PC-9 (cell line): ENCODE measurements around the gene TATDN2.

ENCODE experiments used
- EZH2 ChIP-seq: fragments of 200-600 bp; sonication (generic); IDR thresholded peaks from 2 replicates; pipeline ENCODE4 v1.8.0; 2017; ENCODE audit warnings: antibody characterized with exemption, low read depth
- TF ChIP-seq, protein P1 (sequence below): fragments of 200-600 bp; sonication (generic); conservative IDR thresholded peaks from 2 replicates; pipeline ENCODE4 v1.6.1; 2017; ENCODE audit warnings: mixed run types, antibody characterized with exemption, mild to moderate bottlenecking, moderate library complexity

DNA sequence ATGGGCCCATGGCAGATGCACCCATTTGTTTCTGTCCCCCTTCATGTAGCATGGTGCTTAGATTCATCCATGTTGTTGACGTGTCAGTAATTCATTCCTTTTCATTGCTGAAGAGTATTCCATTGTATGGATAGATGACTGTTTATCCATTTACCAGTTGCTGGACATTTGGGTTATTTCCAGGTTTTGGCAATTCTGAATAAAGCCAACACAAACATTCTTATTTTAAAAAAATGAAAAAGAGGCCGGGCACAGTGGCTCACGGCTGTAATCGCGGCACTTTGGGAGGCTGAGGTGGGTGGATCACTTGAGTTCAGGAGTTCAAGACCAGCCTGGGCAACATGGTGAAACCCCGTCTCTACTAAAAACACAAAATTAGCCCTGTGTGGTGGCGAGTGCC lies 18.7 kb upstream of the TATDN2 start:
- TF ChIP-seq, protein P1, sequence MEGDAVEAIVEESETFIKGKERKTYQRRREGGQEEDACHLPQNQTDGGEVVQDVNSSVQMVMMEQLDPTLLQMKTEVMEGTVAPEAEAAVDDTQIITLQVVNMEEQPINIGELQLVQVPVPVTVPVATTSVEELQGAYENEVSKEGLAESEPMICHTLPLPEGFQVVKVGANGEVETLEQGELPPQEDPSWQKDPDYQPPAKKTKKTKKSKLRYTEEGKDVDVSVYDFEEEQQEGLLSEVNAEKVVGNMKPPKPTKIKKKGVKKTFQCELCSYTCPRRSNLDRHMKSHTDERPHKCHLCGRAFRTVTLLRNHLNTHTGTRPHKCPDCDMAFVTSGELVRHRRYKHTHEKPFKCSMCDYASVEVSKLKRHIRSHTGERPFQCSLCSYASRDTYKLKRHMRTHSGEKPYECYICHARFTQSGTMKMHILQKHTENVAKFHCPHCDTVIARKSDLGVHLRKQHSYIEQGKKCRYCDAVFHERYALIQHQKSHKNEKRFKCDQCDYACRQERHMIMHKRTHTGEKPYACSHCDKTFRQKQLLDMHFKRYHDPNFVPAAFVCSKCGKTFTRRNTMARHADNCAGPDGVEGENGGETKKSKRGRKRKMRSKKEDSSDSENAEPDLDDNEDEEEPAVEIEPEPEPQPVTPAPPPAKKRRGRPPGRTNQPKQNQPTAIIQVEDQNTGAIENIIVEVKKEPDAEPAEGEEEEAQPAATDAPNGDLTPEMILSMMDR: no peak
- no peak for TF ChIP-seq EZH2
